Activated CD8-positive, alpha-beta T cell treated with anti-CD3 and anti-CD28 coated beads for 36 hours (primary cell): ENCODE results near the gene NID1. TPM values are rescaled to one million over a fixed set of nuclear protein-coding genes. Genes with fewer than 3 reads are reported as not detected.

Experiments used
- ATAC-seq: fragments of 200-7000 bp; cut with Tn5 transposase; one replicate; pipeline ENCODE4 v1.10.0; 2021; ENCODE audit warnings: mild to moderate bottlenecking, moderate library complexity
- CTCF ChIA-PET: fragments of 350-600 bp; sonication (Branson Sonifier 250); formaldehyde crosslinking; loops from one replicate; lab custom pipeline; 2021; ENCODE audit warnings: antibody characterized with exemption; lab: Charles Lee
- POLR2A ChIA-PET: fragments of 350-600 bp; sonication (Branson Sonifier 250); formaldehyde crosslinking; loops from one replicate; lab custom pipeline; 2021; ENCODE audit warnings: antibody characterized with exemption; lab: Charles Lee
- DNase-seq: peaks from one replicate; pipeline ENCODE4 v3.0.0-alpha.2; 2020
- H3K27ac Mint-ChIP-seq: one replicate; pipeline ENCODE4 v1.8.0; 2021; ENCODE audit warnings: mild to moderate bottlenecking, mixed read lengths
- H3K27me3 Mint-ChIP-seq: one replicate; pipeline ENCODE4 v1.8.0; 2021; ENCODE audit warnings: mixed read lengths
- H3K36me3 Mint-ChIP-seq: one replicate; pipeline ENCODE4 v1.8.0; 2021; ENCODE audit warnings: low read depth, mixed read lengths
- H3K4me1 Mint-ChIP-seq: one replicate; pipeline ENCODE4 v1.8.0; 2021; ENCODE audit warnings: low read depth, mixed read lengths
- H3K4me3 Mint-ChIP-seq: one replicate; pipeline ENCODE4 v1.8.0; 2021; ENCODE audit warnings: mild to moderate bottlenecking, moderate library complexity, mixed read lengths
- H3K9me3 Mint-ChIP-seq: one replicate; pipeline ENCODE4 v1.8.0; 2021; ENCODE audit warnings: mixed read lengths
- CTCF ChIP-seq: fragments of 200-600 bp; IDR thresholded peaks from one replicate; pipeline ENCODE4 v1.8.0; 2022; ENCODE audit warnings: antibody characterized with exemption, mild to moderate bottlenecking
- intact Hi-C: fragments of 100-400 bp; cut with micrococcal nuclease; formaldehyde crosslinking; loops from one replicate; pipeline ENCODE4 v1.10.0; 2022
- total RNA-seq, 2 experiments: library from RNA; stranded (reverse); gene quantifications; one replicate each; pipeline ENCODE4 v1.2.3, GENCODE V29; 2021

NID1 gene
- total RNA-seq, 2 experiments from 2014 or later: 0.04 to 0.07 TPM

- Mint-ChIP-seq H3K36me3 (peaks cover 1% of the 10 kb centered on the region), H3K27ac (no peak overlapping the region), H3K4me1 (peaks cover 6% of the 10 kb centered on the region), H3K27me3 (peaks cover 16% of the 10 kb centered on the region), H3K9me3 (peaks cover 8% of the 10 kb centered on the region), H3K4me3 (no peak overlapping the region)
- DNase-seq: no peak
- TF ChIP-seq CTCF: no peak
- no peak for ATAC-seq
- ChIA-PET CTCF (no interaction called here), POLR2A (no interaction called here)
- intact Hi-C loops: no loop called here
Measured at GRCh38 chr1:236072001-236072400, 7.1 kb upstream of the NID1 start.

- POLR2A ChIA-PET: interaction anchor here (0.6 kb wide), 1 partner anchor 11 kb away, joined by 4 read pairs; no protein-coding TSS in a partner anchor
- peaks cover 1% of the 10 kb centered on the region for H3K36me3 Mint-ChIP-seq
- ATAC-seq (no peak), DNase-seq (no peak)
- peaks cover 8% of the 10 kb centered on the region for H3K9me3 Mint-ChIP-seq
- H3K27ac Mint-ChIP-seq: no peak overlapping the region
- intact Hi-C loops: no loop called here
- peaks cover 18% of the 10 kb centered on the region for H3K27me3 Mint-ChIP-seq
- peaks cover 18% of the 10 kb centered on the region for H3K4me1 Mint-ChIP-seq
- no peak for TF ChIP-seq CTCF
- CTCF ChIA-PET: interaction anchor here (1.0 kb wide), 1 partner anchor 99 kb away, joined by 5 read pairs; no protein-coding TSS in a partner anchor
- no peak overlapping the region for H3K4me3 Mint-ChIP-seq
Measured at GRCh38 chr1:236070753-236071152, 5.9 kb upstream of the NID1 start.

GRCh38 chr1:236069796-236070195, 4.9 kb upstream of the NID1 start:
- CTCF ChIA-PET: interaction anchor here (1.0 kb wide), 1 partner anchor 98 kb away, joined by 5 read pairs; no protein-coding TSS in a partner anchor
- Mint-ChIP-seq H3K27me3 (peaks cover 22% of the 10 kb centered on the region), H3K9me3 (peaks cover 8% of the 10 kb centered on the region), H3K36me3 (peaks cover 1% of the 10 kb centered on the region), H3K27ac (no peak overlapping the region), H3K4me3 (no peak overlapping the region), H3K4me1 (peaks cover 21% of the 10 kb centered on the region)
- intact Hi-C loops: no loop called here
- POLR2A ChIA-PET: no interaction called here
- DNase-seq (no peak), ATAC-seq (no peak)
- no peak for TF ChIP-seq CTCF

GRCh38 chr1:236067854-236068454, 3.1 kb upstream of the NID1 start:
- DNase-seq (no peak), ATAC-seq (no peak)
- ChIA-PET POLR2A (no interaction called here), CTCF (interaction anchor here (1.6 to 2.8 kb wide), 2 partner anchors 96 kb away, joined by 4 to 10 read pairs; no protein-coding TSS in a partner anchor)
- H3K27me3 Mint-ChIP-seq: peaks cover 31% of the 10 kb centered on the region
- TF ChIP-seq CTCF: no peak
- H3K36me3 Mint-ChIP-seq: peaks cover 1% of the 10 kb centered on the region
- H3K4me3 Mint-ChIP-seq: no peak overlapping the region
- H3K4me1 Mint-ChIP-seq: peaks cover 21% of the 10 kb centered on the region
- intact Hi-C loops: no loop called here
- H3K27ac Mint-ChIP-seq: no peak overlapping the region
- peaks cover 8% of the 10 kb centered on the region for H3K9me3 Mint-ChIP-seq

GRCh38 chr1:236066828-236067386, 2.0 kb upstream of the NID1 start:
- peaks cover 1% of the 10 kb centered on the region for H3K36me3 Mint-ChIP-seq
- H3K9me3 Mint-ChIP-seq: peaks cover 8% of the 10 kb centered on the region
- no peak overlapping the region for H3K4me3 Mint-ChIP-seq
- intact Hi-C loops: no loop called here
- DNase-seq: peak; percentile 91
- no peak for TF ChIP-seq CTCF
- POLR2A ChIA-PET: interaction anchor here (0.5 to 1.3 kb wide), 2 partner anchors 15 to 68 kb away, joined by 3 read pairs; no protein-coding TSS in a partner anchor
- H3K27ac Mint-ChIP-seq: peak overlapping the region; percentile 26
- peak; percentile 89 for ATAC-seq
- H3K4me1 Mint-ChIP-seq: peaks cover 21% of the 10 kb centered on the region
- peaks cover 31% of the 10 kb centered on the region for H3K27me3 Mint-ChIP-seq
- CTCF ChIA-PET: interaction anchor here (1.3 to 2.8 kb wide), 2 partner anchors 14 to 95 kb away, joined by 4 to 10 read pairs; no protein-coding TSS in a partner anchor
